Measurements from ENCODE around the gene ARF3.

DNA sequence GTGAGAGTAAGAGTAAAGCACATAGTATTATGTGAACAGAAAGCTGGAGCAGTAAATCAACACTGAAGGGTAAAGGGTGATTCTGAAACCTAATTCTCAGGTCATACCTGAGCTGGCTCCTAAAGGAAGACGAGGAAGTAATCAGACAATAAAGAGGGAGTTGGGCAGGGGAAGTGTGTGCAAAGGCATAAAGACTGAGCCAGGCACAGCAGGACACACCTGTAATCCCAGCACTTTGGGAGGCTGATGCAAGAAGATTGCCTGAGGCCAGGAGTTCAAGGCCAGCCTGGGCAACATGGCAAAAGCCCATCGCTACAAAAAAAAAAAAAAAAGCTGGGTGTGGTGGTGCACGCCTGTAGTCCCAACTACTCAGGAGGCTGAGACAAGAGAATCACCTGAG lies 9.6 kb downstream of the ARF3 start:
- TF ChIP-seq, protein P1, sequence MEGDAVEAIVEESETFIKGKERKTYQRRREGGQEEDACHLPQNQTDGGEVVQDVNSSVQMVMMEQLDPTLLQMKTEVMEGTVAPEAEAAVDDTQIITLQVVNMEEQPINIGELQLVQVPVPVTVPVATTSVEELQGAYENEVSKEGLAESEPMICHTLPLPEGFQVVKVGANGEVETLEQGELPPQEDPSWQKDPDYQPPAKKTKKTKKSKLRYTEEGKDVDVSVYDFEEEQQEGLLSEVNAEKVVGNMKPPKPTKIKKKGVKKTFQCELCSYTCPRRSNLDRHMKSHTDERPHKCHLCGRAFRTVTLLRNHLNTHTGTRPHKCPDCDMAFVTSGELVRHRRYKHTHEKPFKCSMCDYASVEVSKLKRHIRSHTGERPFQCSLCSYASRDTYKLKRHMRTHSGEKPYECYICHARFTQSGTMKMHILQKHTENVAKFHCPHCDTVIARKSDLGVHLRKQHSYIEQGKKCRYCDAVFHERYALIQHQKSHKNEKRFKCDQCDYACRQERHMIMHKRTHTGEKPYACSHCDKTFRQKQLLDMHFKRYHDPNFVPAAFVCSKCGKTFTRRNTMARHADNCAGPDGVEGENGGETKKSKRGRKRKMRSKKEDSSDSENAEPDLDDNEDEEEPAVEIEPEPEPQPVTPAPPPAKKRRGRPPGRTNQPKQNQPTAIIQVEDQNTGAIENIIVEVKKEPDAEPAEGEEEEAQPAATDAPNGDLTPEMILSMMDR (IDR thresholded peaks at IDR 0.05), result no peak
- no peak for TF ChIP-seq POLR2A (IDR thresholded peaks at IDR 0.05)

All from ovary (tissue), 3 donors.